ENCODE results near the gene SLCO1C1.
"Not testable (repeated sequence)": the region's sequence is repeated elsewhere in the genome, so short reads cannot be mapped to it uniquely, and the experiment has no call there.

Gene SLCO1C1, protein sequence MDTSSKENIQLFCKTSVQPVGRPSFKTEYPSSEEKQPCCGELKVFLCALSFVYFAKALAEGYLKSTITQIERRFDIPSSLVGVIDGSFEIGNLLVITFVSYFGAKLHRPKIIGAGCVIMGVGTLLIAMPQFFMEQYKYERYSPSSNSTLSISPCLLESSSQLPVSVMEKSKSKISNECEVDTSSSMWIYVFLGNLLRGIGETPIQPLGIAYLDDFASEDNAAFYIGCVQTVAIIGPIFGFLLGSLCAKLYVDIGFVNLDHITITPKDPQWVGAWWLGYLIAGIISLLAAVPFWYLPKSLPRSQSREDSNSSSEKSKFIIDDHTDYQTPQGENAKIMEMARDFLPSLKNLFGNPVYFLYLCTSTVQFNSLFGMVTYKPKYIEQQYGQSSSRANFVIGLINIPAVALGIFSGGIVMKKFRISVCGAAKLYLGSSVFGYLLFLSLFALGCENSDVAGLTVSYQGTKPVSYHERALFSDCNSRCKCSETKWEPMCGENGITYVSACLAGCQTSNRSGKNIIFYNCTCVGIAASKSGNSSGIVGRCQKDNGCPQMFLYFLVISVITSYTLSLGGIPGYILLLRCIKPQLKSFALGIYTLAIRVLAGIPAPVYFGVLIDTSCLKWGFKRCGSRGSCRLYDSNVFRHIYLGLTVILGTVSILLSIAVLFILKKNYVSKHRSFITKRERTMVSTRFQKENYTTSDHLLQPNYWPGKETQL

DNA sequence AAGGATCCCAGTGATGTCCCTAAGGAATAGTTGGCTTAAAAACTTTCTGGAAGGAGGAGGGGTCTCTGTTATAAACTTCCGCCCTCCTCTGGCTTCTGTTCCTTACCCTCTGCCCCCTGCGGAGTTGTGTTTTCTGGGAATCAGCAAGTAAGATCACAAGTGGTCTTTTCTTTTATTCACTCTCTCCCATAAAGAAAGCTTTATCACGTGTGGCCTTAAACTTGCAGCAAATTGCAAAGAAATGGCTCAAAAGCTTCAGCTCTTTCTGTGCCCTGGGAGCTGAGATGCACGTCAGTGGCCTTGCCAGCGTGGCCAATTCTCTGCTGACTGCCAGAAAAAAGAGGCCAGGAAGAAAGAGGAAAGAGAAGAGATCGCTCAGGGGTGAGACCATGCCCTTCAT is at the start of gene SLCO1C1:
SLCO1C1 (plus strand) TSS at position 101 of the 400 bp plus-strand sequence. CDS start 4,245 bp downstream, outside the sequence.
- no peak for DNase-seq

DNA sequence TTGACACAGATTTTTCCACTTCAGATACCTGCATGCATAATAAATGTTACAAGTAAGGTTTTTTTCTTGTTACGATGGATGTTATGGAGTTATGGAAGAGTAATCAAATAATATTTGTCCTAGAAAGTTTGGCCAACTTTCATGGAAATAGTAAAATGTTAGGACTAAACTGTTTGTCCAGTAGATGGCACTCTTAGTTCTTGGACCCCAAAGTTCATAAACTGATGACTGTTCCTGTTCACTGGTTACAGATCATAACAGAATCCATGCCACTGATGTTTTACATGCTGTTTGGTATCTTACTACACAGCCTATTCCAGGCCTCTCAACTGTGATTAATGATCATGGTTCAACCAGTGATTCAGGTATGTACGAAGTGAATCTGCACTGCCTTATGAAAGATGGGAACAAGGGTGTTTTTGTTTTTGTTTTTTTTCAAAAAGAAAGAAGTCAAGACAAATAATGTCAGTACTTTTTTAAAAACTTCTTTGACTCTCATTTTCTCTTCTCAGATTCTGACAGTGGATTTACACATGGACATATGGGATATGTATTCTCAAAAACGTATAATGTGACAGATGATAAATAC is 48.8 kb upstream of the SLCO1C1 start:
- DNase-seq, result no peak

DNA sequence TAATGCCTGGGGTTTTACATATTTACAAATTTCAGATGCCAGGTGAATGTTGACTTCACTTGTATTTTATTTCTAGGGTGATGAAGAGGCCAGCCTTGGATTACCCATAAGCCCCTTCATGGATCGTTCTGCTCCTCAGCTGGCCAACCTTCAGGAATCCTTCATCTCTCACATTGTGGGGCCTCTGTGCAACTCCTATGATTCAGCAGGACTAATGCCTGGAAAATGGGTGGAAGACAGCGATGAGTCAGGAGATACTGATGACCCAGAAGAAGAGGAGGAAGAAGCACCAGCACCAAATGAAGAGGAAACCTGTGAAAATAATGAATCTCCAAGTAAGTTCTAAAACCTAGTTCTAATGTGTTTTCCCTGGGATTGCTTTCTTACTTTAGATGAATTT is 41.3 kb upstream of the SLCO1C1 start:
- DNase-seq, result no peak

- no peak for DNase-seq
Observed at GRCh38 chr12:20656600-20656999, 38.5 kb upstream of the SLCO1C1 start.

DNA sequence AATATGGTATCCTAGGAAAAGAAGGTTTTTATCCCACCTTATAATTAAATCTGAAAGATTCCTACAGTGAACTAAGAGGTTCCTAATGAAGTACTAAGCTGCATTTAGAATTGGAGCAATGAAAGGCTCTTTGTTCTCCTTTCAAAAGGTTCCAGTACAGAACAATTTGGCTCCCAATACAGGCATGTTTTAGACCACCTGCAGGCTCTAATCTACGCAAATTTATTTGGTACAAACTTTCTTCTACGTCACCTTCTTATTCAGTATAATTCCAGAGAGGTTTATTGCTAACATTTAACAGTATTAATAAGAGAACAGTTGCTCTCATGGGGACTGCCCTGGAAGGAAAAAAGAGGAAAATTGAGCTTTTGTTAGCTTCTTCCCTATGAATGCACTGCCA is 37.6 kb upstream of the SLCO1C1 start:
- DNase-seq, result no peak

DNA sequence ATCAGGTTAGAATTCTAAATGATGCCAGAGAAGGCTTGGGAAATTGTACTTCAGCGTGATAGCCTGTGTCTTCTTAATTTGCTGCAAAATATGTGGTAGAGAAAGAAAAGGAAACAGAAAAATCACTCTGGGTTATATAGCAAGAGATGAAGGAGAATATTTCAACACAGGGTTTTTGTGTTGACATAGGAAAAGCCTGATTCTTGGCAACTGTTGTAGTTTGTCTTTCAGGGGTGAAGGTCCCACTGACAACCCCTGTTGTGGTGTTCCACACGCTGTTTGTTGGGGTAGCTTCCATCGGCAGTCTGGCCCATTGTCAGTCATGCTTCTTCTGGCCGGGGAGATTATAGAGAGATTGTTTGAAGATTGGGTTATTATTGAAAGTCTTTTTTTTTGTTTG is 13.8 kb upstream of the SLCO1C1 start:
- no peak for DNase-seq

GRCh38 chr12:20696181-20696905 is 1.2 kb downstream of the SLCO1C1 start:
- DNase-seq, result no peak

DNA sequence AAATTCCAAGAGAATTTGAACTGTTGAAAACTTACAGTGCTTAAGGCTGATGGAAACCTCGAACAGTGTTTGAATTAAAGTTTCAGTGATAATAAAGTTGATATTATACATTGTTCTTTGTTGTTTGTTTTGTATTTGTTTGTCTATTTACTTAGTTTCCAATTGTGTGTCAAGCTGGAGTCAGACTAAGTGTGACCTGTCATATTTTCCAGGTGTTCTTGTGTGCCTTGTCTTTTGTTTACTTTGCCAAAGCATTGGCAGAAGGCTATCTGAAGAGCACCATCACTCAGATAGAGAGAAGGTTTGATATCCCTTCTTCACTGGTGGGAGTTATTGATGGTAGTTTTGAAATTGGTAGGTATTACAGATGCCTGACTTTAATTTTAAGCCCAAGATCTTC is 6.0 kb downstream of the SLCO1C1 start:
- DNase-seq, result no peak

GRCh38 chr12:20704860-20705259 is 9.7 kb downstream of the SLCO1C1 start:
- DNase-seq, result no peak

DNA sequence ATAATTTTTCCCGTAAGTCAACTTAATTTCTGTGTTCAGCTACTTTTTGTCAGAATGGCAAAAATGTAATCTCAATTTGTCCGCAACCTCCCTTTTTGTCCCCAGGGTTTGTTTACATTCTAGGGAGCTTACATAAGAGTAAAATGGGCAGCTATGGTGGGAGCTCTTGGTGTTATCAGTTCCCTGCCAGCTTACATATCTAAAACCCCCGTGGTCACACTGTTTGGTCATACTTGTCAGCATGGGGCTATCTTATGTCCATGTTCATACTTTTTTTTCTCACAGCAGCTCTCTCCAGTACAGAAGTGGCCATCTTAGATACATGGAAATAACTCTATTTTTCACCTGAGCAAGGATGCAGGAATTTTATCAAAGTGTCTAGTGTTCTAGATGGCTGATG is 16.7 kb downstream of the SLCO1C1 start:
- DNase-seq, result no peak

- no peak for DNase-seq
Observed at GRCh38 chr12:20716037-20716436, 20.9 kb downstream of the SLCO1C1 start.

DNA sequence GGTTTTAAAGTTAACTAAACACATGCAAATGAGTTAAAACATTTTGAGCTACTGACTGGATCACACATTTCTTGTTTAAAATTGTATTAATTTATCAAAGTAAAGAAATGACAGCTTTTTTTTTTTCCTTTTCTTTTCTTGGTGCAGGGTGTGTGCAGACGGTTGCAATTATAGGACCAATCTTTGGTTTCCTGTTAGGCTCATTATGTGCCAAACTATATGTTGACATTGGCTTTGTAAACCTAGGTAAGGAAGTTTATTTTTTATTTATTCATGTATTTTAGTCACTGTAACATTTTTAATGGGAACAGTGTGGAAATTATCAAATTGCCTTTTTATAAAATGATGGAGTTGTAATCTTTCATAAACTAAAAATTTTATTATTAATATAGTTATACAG is 21.9 kb downstream of the SLCO1C1 start:
- DNase-seq, result no peak

GRCh38 chr12:20718294-20718693 is 23.2 kb downstream of the SLCO1C1 start:
- DNase-seq, result no peak

GRCh38 chr12:20722142-20722541 is 27.0 kb downstream of the SLCO1C1 start:
- DNase-seq, result no peak

DNA sequence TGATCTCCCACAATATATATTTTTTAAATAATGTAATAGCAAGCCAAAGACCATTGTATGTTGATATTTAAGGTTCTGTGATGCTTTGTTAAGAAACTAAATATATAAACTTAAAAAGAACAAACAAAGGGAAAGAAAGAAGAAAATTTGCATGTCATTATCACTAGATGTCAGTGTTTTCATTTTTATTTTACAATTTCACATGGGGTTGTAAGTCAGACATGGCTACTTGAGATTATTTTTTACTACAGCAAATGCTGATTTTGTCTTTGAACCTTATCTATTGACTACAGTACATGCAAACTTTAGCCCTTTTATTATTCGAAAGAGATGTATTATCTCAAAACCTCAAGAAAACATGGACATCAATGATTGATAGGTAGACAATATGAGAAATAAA is 36.1 kb downstream of the SLCO1C1 start:
- DNase-seq, result no peak

DNA sequence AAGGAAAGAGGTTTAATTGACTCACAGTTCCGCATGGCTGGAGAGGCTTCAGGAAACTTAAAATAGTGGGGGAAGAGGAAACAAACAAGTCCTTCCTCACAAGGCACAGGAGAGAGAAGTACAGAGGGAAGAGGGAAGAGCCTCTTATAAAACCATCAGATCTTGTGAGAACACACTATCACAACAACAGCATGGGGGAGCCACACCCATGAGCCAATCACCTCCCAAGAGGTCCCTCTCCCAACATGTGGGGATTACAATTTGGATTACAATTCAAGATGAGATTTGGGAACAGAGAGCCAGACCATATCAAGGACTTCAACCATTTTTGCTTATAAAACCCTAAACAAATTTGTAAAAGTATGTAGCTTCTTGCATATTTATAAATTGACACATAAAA is 45.8 kb downstream of the SLCO1C1 start:
- no peak for DNase-seq

DNA sequence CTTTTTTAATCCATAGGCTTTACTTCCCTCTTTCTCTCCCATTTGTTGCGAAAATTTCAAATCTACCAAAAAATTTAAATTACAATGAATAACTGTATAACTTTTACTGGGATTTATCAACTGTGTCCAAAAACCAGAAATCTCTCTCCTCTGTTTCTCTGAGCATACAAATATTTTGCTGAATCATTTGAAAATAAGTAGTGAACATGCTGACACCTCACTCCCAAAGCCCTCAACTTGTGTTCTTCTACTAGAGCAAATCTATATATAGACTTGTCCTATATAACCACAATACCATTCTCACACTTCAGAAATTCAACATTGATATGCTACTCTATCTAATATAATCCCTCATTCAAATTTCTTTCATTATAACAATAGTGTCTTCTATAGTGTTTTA is 53.1 kb downstream of the SLCO1C1 start:
- DNase-seq, result no peak

DNA sequence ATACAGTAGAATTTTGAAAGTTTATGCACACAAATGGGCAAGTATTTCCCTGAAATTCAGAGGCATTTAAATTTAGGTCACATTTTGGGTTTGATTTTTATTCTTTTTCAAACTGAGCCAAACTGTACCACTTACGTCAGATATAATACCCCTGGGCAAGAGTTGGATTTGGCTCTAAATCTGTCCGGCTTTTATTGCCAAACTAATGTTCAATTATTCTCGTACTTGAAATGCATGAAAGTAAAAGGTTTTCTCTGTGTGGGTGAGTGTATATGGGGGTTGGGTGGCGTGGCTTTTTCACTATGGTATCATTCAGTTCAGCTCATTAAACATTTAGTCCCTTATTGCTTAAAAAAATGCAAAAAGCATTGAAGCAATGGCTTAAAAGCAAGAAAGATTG is 55.9 kb downstream of the SLCO1C1 start:
- no peak for DNase-seq

GRCh38 chr12:20777420-20777819 is 82.3 kb downstream of the SLCO1C1 start:
- DNase-seq, result no peak

DNA sequence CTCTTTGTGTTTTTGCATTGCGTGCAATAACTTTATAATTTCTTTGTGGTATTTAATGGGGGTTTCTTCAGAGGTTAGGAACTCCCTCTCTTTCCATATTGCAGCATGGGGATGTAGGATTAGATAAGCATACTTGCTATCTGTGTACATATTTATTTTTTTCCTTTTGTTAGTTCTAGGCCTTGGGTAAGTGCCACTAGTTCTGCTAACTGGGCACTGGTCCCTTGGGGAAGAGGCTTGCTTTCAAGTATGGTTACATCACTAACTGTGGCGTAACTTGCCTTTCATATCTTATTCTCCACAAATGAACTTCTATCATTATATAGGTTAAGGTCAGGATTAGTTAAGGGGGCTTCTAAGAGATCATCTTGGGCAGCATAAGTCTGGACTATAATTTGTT is 83.8 kb downstream of the SLCO1C1 start:
- DNase-seq, result no peak

GRCh38 chr12:20779971-20780370 is 84.8 kb downstream of the SLCO1C1 start:
- not testable (repeated sequence) for DNase-seq

GRCh38 chr12:20783796-20784357 is 88.7 kb downstream of the SLCO1C1 start:
- not testable (repeated sequence) for DNase-seq

DNA sequence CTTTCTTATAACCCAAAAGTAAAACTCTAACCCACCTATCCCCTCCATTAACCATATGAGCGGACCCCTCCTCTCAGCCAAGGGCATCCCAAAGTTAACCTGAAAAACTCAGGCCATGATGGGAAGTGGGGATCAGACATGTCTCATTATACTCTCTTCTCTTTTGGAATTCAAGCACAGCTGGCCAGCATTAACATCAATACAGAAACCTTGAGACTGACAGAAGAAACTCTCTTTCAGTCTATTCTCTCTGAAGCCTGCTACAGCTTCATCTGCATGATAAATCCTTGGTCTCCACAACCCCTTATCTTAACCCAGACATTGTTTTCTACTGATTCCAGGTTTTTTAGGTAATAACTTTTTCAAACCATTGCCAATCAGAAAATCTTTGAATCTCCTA is 97.8 kb downstream of the SLCO1C1 start:
- DNase-seq, result no peak
